Activated CD8-positive, alpha-beta memory T cell treated with anti-CD3 and anti-CD28 coated beads, Interleukin-2, amount 50 U/mL, for 1 hour (primary cell): ENCODE data around the gene TEAD1.

Experiments
- DNase-seq: peaks from one replicate; pipeline ENCODE4 v3.0.0-alpha.2; 2020; ENCODE audit errors: extremely low read depth

Gene TEAD1

DNA sequence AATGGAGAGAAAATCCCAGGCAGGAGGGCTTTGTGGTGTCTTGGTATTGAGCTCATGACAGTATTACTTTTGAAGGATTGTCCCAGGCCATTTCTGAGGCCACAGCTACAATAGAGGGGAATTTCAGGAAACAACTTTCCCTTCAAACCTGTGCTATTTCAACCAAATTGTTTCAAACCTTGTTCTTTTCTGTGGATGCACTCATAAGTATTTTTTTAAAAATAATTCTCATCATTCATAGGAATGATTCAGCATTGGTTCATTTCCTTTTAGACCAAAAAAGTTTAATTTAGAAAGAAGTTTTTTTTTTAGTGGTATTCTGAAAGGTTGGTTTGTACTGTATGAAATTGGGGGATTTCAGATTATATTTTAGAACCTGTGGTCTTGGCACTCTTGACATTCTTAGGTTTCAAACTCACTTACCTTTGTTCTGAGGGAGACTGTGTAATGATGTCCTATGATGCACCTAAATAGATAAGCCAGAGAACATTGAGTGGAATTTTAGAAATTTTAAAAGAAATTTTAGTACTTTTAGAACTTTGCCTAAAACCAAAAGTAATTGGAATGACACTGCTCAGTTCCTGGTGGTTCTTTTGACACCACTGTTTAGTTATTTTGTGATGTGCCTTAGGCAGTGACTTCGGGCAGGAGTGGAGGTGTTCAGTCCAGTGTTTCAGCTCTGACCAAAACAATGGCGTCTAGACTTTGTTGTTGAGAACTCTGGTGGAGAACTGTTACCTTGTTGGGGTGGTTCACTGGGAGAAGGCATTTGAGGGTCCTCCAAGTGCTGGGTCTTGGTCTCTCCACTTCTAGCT lies 12.2 kb downstream of the TEAD1 start:
- no peak for DNase-seq

DNA sequence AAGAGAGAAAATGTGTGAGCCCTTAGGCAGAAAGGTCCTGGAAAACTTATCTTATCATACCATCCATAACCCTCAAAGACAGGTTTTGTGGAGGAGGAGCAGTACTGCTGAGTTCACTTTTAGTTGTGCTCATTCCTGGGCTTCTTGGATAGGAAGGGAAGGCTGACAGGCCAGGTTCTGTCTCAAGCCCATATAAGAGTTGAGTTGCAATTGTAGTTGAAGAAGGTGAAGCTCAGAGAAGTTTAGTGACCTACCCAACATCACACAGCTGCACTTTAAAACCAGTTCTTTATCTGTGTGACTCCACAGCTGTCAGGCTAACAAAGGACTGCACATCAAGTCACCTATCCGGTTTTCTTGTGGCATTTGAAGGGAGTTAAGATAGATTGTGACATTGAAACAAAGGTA lies 13.0 kb downstream of the TEAD1 start:
- DNase-seq = no peak

DNA sequence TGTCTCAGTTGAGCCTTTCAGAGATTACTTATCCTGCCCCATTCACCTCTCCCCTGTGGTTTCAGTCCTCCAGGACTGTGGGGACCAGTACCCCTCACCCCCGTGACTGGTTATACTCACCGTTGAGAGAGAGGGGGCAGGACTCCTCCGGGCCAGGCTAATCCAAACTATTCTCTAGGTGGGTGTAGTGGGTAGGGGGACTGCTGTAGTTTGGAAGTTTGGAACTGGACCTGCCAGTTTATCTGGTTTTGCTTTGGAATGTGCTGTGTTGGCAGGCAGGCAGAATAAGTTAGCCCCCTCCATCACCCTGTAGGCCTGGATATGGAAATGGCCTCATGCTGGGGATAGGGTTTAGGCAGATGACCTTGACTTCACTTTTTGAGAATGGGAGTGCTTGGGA lies 13.5 kb downstream of the TEAD1 start:
- no peak for DNase-seq

DNA sequence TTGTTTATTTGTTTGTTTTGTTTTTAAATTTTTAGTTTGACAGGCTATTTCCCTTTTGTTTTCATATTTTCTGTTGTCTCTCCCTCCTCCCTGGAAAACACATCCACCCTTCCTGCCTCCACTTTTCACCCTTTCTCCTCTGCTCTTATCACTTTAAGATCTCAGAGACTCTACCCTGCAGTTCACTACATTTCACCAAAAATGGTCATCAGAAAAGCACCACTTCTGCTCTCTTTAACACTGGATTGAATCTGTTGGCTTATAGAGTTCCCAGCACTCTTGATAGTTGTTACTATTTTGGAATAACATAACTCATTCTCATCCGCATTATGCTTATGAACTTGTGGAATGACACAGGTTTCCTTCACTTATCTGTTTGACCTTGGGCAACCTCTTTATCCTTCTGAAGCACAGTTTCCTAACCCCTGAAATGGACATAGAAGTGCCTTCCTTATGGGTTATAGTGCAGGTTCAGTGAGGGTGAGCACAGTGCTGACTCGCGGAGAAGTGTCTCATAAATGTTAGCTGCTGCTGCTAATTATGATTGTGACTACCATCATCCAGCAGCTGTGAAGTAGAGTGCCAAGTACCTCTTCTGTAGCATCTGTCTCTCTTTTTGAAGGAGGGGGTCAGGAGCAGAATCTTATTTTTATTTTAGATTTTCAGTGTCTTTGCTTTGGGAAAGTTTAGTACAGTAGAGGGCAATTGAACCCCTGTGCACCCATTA lies 15.0 kb downstream of the TEAD1 start:
- DNase-seq = no peak

DNA sequence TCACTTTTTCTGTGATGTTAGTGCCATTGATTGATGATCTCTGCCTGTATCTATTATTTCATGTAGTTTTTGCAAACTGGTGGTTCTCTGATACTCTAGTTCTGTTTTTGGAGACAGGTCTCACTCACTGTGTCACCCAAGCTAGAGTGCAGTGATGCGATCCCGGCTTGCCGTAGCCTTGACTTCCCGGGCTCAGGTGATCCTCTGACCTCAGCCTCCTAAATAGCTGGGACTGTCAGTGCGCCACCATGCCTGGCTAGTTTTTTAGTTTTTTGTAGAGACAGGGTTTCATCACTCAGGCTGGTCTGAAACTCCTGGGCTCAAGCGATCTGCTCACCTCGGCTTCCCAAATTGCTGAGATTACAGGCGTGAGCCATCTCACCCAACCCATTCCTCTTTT lies 16.4 kb downstream of the TEAD1 start:
- DNase-seq = no peak

DNA sequence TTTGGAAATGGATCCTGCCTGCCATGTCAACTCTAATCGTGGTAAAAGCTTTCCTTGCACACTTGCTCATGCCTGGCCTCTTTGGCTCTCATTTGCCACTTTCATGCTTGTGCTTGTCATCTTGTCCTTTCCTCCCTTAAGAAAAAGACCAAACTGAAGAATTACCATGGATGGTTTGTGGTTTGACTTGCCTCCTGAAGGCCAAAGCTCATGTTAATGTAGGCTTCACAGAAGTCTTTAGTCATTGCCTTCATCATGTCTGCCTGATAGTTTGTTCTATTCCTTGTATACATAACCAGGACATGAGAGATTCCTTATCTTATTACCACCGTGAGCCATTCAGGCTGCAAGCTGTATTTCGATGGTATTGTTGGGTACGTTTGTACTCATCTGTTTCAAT lies 17.3 kb downstream of the TEAD1 start:
- no peak for DNase-seq

DNA sequence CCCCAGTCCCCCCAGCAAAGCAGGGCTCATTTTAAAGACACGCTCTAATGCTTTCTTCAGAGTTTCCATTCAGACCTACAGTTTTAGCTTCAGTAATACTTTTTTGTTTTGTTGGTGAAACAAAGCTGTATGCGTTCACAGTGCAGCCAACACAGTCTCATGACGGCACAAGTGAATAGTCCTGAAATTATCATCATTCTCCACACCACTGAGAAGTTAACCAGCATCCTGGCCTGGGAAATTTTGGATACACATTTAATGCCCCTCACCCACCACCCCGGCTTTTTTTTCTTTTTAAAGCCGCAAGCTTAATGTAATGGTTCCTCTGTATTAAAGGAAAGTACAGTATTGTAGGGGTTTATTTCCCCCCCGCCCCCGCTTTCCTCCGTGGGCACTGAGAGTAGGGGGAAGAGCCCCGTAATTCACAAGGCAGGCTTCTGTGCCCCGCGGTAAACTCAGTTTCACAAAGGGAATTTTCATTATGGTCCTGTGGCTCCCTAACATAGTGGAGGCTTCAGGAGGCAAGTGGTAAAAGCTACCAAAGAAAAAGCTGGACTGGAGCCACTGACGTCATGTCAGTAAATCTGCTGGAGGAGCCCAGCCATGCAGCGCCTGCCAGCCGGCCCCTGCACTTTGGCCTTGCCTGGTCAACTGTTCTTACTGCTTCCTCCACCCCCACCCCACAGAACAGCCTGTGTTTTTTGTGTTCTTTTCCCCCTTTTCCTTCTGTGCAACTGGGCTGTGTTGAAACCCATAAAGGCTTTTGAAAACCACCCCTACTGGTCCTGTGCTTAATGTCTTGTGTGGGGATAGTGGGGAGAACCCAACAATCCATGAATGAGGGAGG lies 18.2 kb downstream of the TEAD1 start:
- DNase-seq = no peak

DNA sequence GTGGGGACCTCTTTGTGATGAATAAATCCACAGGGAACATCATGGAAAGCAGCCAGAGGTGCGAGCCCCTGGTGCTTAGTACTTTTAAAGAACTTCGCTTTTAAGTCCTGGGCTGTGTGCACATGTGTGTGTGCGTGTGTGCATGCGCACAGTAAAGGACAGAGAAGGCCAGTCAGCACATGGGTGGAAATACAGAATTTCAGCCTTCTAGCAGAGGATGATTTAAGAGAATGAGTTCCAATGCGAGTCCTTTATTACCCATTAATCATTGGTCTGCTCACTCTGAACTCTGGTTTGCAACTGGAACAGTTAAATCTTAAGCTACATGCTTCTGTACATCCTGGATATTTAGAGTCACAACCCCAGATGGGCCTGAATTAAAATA lies 18.9 kb downstream of the TEAD1 start:
- no peak for DNase-seq

DNA sequence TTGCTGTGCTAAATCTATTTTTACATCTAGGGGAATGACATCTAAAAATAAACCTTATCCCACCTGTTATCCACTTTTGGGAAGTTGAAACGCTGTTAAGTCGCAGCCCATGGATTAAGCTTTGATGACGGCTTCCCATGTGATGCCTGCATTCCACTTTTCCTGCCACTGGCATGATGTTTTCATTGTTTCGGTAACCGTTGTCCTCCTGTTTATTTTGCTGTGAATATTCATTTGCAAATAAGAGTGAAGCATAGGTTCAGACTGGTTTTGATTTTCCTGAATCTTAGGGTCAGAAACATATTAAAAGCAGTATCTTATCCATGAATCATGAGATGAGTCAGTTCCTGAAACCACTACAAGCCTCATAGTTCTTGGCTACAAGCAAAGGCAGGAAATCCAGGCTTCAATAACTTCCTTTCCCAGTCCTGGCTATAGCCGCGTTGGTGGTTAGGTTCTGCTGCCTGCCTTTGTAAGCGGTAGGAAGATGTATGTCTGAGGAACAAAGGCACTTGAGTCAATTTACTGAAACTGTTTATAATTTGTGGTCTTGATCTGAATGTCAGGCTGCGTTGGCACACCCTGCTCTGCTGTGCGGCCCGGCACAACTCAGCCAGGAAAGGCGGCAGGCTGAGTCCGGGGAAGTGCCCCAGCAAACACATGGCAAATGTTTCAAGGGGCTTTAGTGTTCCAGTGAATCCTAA lies 19.4 kb downstream of the TEAD1 start:
- DNase-seq = no peak

DNA sequence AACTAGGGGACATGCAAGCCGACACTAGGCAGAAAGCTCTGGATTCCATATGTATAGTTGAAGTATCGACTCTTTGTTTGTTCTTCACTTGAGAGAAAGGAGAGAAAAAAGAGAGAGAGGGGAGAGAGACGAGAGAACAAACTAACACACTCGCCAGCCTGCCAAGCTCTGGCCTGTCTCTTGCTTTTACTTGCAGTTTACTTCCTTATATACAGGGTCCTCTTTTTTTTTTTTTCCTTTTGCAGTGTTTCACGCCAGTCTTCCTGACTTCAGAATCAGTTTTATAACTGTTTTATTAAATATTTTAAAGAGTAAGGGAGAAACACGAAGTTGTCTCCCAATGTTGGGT lies 19.9 kb downstream of the TEAD1 start:
- no peak for DNase-seq

DNA sequence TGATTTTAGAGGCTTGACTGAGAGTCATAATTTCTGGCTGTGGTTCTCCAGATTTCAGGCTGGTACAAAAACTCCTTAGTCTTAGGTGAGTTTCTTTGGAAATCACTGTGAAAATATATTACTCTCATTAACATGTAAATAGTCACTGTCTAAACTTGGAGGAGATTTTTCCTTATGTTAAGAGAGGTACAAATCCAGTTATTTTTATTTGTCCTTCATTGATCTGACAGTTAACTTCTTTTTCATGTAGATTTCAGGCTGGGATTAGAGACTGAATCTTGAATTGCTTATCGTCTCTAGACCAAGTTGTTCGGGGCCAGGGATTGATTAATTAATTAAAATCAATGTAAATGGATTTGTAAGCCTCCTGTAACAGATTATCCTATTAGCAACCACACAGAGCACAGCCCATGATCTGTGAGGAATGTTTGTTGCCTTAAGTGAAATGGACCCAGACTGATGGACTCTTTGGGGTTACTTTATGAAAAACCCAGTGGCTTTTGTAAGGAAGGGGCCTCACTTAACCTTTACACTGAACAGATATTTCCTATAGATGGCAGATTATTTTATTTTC lies 21.1 kb downstream of the TEAD1 start:
- no peak for DNase-seq

DNA sequence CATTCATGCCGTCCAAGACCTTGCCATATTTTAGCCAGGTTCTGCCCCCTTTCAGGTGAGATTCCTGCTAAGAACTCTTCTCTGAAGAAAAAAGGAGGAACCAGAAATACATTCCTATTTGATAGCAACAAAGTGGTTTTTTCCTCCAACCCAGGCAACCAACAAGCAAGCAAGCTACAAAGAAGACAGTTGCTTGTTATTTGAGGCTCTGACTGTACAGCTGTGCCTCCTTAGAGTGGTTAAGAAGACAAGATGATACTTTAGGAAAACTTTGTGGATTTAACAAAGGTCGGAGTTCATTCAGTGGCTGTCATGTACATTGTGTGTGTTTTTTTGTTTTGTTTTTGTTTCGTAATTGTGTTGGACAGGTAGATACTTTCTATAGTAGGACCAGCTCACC lies 21.7 kb downstream of the TEAD1 start:
- no peak for DNase-seq

DNA sequence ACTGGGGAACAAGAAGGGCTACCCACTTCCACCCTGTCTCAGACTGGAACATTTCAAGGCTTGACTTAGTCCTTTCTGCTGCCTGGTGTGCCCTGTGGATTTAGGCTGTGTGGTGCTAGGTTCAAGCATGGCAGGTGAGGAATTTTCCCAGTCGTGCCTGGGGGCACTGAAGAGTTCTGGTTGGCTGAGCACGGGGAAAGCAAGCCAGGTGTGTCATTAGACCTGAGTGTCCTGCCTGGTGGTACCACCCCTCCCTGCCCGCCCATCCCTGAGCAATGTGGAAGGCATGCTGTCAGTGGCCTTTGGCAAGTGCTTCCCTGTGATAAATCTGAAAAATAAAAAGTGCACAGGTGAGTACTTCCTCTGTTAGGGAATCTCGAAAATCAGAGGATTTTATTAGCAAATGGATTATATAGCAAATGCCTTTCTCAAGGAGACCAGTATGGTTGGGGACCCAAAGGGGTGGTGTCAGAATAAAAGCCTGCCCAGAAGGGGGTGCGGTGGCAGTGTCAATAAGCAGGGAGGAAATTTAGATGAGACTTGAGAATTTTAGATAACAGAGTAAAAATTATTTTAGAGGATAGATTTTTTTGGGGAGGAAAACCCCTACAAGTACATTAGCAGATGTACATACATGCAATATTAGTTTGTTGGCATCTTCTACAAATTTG lies 22.8 kb downstream of the TEAD1 start:
- DNase-seq = no peak

DNA sequence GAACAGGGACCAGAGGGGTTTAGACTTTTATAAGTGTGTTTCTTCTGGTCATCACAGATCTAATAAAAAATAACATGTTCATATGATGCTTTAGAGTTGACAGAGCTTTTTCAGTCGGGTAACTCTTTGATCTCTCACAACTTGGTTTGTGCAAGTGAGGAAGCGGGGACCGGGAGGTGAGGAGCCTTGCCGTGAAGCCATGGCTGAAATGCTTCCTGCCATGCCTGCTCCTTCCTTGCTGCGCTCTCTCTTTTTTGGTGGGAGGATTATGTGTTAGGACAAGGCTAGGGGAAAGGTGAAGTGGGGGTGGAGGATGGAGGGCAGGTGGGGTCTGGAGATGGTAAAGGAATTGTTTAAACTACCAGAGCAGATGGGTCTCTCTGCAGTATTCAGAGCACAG lies 23.8 kb downstream of the TEAD1 start:
- no peak for DNase-seq

DNA sequence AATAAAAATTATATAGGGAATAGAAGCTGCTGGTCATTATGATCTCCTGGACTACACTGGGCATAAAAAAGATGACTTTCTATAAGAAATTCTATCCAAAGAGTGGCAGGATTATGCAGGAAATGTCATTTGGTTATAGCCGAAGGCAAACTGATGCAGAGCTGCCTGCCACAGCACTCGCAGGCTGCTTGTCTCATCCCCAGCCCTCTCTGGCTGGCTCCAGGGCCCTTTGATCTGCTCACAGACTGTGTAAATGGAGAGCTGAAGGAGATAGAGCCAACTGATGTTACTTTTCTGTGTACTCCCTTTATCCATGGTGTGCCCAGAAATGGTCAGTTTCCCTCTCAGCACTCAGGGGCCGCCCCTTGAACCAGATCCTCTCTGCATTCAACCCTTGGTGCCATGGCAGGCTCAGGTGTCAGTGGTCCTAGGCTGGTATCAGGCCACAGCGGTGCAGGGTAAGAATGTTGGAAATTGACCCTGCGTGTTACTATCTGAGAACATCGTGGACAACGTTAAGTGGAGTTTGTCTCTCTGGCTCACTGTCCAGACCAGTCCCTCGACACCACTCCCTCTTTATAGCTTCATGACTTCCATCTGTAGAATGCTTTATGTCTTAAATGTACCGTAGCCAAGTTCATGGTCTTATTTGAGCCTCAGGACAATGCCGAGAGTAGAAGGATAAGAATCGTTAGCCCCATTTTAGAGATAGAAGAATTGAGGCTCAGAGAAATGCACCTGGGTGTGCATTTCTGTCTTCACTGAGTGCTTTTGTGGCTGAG lies 27.8 kb downstream of the TEAD1 start:
- no peak for DNase-seq

DNA sequence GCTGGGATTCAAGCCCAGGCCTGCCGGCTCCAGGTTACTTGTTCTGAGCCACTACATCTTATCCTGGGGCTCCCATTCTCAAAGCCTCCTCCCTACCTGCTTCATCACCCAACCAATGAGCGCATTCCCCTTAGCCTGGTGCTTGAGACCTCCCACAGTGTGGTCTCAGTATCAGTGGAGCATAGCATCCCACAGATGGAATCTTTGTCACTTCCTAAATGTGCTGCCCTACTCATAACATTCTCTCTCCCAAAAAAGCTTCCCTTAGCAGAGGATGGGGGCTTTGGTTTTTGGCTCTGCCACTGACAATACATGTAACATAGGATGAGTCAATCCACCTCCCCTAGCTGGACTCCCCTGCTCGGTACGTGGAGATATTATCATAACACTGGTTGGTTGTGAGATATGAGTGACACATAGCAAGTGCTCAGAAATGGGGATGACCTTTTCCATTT lies 28.8 kb downstream of the TEAD1 start:
- no peak for DNase-seq

DNA sequence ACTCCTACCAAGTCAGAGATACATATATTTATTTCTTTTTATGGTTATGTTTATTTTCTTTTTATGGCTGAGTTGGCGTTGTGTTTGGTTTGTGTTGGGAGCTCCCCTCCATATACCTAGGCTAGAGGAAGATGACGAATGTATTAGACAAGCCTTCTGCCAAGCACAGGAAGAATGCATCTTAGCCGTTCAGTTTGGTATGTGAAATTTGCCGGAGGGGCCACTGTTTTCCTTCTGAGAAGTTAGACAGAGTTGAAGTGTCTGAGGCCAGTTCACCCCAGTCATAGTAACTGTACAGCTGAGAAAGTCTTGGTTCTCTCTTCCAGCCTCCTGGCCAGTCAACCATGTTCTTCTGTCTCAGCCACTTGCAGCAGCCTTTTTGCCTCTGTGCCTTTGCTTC lies 29.8 kb downstream of the TEAD1 start:
- DNase-seq = no peak

DNA sequence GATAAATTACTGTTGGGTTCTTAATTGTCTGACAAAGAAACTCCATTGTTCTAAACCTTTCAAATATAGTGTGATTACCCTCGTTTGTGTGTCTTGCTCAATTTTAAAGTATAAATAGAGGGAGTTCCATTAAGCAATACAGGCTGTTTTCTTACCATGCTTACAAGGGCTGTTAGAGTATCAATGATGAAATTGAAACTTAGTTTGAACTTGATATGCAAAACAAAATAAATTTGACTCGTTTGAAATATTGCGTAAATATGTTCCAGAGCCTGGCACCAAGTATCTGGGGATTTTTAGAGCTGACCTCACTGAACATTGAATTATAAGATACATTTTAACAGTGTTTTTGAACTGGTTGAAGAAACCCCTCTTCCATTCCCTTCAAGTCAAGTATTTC lies 31.7 kb downstream of the TEAD1 start:
- no peak for DNase-seq

DNA sequence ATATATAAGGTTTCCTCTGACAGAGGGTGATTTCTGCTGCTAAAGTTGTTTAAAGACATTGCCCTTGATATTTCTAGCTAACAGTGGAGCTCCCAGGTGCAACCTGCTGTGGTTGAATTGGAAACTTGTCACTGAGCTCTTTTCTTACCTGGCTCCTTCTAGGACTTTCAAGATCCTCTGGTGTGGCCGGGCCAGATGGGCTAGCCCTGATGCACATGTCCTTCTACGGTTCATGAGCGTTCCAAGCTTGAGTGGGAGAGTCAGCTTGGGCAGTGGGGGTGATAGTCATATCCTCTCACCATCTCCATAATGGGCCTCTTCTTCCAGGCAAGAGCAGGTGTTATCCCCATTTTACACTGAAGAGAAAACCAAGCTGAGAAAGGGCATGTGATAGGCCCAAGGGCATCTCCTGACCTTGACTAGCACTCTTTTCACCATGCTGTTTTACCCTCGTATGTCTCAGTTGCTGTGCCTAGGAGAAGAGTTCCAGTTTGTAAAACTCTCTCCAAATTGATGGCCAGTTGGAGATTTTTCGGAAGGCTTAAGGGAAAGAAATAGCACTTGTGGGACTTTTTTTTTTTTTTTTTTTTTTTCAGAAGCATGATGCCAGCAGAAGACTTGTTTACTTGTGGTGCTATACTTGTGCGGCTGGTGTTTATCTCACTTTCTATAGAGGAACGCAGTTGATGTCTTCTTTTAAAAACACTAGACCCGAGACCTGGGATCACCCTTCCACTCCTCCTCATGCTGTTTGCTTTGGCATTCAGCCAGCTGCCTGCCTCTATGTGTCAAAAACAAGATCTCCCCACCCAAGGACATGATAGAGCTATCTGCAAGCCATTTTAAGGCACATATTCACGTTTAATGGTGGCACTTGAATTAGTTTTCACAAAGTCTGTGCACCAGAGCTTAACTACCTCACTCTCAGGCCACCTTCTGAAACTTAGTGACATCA lies 32.6 kb downstream of the TEAD1 start:
- DNase-seq = no peak
